ENCODE results near the gene TRIP12.
"Not testable (repeated sequence)": the region's sequence is repeated elsewhere in the genome, so short reads cannot be mapped to it uniquely, and the experiment has no call there.

TRIP12 gene

GRCh38 chr2:229873123-229873581 lies 48.7 kb downstream of the TRIP12 start:
- no peak for DNase-seq

- no peak for DNase-seq
Measured at GRCh38 chr2:229870903-229871656, 50.7 kb downstream of the TRIP12 start.

DNA sequence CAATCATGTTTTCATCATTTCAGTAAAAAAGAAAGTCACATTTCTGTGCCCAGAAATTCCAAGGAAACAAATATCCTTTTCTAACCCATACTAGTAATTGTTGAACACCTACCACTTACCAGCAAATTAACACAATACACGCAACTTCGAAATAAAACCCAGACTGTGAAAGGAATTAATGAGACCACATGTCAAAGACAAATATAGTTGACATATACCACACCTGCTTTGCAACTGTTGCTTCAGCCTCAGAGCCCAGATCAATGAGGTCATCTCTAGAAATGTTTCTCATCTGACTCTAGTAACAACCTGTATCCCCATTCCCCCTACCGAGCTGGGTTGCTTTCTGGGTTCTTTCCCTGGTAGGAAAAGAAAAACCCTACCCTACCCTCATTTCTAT lies 52.6 kb downstream of the TRIP12 start:
- DNase-seq = no peak

GRCh38 chr2:229868794-229869193 lies 53.0 kb downstream of the TRIP12 start:
- DNase-seq = no peak

DNA sequence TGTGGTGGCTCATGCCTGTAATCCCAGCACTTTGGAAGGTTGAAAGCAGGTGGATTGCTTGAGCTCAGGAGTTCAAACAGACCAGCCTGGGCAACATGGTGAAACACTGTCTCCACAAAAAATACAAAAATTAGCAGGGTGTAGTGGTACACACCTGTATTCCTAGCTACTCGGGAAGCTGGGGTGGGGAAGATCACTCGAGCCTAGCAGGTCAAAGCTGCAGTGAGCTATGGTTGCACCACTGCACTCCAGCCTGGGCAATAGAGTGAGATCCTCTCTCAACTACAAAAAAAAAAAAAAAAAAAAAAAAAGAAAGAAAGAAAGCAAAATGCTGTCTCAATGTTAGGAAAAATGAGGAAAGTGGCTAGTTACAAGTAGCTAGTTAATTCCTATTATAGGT lies 56.8 kb downstream of the TRIP12 start:
- DNase-seq = no peak

DNA sequence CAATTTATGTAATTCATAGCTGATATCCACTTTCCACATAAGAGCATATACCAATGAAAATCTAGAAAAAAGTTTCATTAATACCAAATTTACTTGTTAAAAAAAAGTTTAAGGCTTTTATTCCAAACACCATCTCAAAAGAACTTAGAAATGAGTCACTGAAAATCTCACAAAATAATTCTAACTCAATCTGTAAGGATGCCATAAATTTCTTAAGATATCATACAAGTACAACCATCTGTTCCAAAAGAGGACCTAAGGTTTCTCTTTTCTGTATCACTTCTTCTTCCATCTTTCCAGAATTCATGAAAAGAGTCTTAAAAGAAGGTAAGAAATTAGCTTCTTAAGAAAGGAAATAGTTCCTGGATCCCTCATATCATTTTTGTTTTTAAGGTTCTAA lies 60.4 kb downstream of the TRIP12 start:
- DNase-seq = no peak

GRCh38 chr2:229860334-229860733 lies 61.5 kb downstream of the TRIP12 start:
- DNase-seq = no peak

- no peak for DNase-seq
Measured at GRCh38 chr2:229858351-229858750, 63.5 kb downstream of the TRIP12 start.

DNA sequence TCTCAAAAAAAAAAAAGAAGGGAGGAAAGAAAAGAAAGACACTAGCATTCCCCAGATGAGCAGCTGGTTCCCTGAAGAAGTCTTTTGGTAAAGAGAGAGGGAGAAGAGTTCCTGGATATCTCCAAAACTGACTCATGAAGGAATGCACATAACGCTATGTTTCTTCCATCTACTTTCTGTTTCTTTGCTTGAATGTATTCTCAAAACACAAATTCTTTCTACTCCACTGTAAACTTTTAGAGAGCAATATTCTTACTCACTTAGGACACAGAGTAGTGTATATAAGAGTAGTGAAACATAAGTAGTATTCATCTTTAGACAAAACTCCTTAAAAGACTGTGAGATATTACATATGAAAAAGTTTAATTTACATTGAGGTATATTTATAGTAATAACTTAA lies 64.2 kb downstream of the TRIP12 start:
- DNase-seq = no peak

DNA sequence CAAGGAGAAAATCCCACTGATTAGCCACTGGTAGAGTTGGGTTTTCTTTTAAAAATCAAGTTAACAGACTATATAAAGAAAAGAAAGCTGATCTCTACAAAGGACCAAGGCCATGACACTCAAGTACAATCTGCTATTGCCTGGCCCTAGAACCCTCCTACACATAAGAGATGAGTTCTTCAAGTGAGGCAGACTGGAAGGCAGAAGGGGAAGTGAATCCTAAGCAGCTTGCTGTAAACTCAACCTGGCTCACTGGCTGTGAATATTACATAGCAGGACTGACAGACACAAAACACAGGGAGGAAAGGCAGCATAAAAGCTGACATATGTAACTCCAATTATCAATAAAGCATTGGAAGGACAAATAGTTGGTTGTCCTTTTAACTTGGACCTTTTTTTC lies 65.4 kb downstream of the TRIP12 start:
- peak; percentile 79 for DNase-seq

DNA sequence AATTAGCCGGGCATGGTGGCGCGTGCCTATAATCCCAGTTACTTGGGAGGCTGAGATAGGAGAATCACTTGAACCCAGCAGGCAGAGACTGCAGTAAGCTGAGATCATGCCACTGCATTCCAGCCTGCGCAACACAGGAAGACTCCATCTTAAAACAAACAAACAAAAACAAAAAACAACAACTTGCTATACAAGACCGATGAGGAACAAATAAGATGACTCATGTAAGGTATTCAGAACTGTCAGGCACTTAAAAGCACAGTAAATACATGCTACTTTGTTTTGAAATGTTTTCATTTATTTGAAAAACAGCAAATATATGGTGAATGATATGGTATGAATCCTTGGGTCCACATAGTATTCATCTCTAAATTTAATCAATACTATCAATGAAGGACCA lies 66.7 kb downstream of the TRIP12 start:
- no peak for DNase-seq

DNA sequence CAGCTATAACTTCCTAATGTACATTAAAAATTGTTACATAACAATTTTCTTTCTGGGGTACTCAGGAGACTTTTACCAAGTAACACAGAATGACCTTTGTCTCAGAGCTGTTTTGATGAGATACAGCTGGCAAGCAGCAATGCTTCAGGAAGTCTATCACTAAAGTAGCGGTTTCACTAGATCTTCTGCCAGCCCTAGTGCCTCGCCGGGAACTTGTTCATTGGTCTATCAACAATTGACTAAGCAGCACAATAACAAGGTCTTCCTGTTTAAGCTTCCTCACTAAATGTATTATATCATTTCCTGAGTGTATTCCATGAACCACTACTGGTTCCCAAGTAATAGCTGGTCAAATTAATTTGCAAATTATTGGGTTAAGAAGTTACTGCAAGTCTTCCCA lies 69.2 kb downstream of the TRIP12 start:
- DNase-seq = peak; percentile 37

GRCh38 chr2:229851870-229852269 lies 69.9 kb downstream of the TRIP12 start:
- DNase-seq = no peak

DNA sequence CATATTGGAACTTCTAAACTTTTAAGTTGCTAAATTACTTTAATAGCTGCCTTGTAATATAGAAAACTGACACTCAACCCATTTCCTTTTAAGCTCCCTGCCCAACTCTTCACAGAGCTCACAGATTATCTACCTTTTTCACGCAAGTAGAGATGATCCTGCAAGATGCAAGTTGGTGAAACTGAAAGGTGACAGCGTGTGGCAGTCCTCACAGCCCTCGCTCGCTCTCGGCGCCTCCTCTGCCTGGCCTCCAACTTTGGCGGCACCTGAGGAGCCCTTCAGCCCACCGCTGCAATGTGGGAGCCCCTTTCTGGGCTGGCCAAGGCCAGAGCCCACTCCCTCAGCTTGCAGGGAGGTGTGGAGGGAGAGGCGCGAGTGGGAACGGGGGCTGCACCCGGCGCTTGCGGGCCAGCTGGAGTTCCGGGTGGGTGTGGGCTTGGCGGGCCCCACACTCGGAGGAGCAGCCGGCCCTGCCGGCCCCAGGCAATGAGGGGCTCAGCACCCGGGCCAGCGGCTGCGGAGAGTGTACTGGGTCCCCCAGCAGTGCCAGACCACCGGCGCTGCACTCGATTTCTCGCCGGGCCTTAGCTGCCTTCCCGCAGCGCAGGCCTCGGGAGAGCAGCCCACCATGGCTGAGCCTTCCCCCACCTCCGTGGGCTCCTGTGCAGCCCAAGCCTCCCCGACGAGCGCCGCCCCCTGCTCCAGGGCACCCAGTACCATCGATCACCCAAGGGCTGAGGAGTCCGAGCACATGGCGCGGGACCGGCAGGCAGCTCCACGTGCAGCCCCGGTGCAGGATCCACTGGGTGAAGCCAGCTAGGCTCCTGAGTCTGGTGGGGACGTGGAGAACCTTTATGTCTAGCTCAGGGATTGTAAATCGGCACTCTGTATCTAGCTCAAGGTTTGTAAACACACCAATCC lies 71.2 kb downstream of the TRIP12 start:
- not testable (repeated sequence) for DNase-seq

DNA sequence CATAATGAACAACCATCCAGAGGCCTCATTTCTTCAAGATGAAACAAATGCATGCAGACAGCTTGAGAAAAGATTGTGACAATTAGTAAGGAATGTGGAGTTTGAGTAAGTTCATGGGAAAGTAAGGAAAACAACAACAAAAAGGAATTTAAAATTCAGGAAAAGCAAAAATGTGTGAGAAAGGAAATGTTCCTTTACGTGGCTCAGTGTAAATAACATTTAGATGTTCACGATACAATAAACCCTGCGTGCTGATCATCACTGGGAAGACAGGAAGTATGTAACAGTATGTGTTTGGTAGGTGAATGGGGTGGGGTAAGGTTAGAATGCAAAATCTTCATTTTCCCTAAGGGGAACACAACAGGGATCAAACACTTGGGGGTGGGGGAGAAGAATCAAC lies 72.7 kb downstream of the TRIP12 start:
- no peak for DNase-seq

- DNase-seq = no peak
Measured at GRCh38 chr2:229843613-229844012, 78.2 kb downstream of the TRIP12 start.

DNA sequence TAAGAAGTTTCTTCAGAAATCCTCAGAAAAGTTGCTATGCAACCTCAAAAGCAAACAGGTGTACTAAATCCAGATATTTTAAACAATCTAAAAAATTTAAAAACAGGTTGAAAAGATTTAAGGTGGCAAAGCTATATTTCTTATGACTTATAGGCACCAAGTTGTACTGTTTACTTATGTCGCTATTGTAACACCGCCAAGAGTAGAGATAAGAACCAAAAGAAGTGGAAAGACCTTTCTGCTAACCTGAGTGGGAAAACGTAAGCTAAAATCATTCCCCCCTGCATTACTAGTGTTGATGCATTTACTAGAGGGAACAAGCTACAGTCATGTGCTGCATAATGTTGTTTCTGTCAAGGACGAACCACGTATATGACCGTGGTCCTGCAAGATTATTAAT lies 83.1 kb downstream of the TRIP12 start:
- no peak for DNase-seq

DNA sequence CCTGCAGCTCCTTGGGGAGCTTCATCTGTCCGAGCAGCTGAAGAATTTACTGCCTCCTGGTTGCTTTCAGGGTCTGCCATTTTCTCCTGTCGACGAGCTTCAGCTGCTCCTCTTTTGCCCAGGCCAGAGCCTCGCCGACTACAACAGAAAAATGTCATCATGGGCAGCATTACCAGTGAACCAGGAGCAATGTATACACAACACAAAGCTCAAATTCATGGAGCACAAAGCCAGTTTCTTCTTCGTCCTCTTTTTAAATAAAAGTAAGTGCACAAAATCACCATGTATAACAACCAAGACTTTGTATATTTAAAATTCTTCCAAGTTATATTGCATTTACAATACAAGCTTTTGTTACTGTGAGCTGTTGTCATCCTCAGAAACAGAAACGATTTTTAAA lies 85.0 kb downstream of the TRIP12 start:
- no peak for DNase-seq

DNA sequence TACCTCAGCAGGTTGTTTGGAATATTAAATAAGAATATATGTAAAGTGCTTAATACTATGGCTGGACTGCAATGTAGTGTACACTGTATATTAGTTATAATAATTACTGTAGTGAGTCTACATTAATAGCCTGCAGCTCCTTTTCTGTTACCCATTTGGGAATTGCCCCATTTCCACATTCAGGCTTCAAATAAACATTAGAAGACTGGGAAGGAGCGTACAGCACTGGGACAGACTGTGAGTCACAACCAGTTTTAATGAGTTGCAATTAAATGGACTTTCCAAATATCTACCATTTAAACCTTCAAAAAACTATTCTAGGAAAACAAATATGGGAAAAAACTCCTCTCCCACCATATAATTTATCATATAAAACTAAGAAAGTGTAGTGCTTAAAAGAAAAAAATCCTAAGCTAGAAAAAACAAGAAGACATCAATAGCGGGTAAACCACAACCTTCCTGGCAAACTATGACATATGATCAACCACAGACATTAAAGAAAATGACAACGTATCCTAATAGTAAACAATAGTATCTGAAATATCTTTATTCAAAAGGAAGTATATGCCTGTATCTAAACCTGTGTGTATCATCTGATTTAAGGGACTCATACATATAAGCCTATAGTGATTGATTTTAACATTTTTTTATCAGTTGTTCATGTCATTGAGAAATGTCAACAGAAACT lies 86.1 kb downstream of the TRIP12 start:
- no peak for DNase-seq

- DNase-seq = not testable (repeated sequence)
Measured at GRCh38 chr2:229834368-229834767, 87.4 kb downstream of the TRIP12 start.

DNA sequence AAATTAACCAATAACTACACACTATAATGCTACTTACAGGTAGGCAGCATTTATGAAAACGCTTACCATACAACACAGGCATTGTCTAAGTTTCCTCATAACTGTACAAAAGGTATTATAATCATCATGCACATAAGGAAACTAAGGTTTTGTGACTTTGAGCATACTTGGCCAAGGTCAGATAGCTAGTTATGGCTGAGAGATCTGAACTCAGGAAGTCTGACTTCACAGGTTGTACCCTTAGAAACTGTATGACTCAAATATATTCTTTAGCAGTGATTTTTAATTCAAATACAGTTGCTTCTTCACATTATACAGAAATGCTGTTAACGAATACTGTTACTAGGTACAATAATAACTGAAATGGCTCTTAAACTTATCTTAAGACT lies 89.3 kb downstream of the TRIP12 start:
- no peak for DNase-seq

- DNase-seq = no peak
Measured at GRCh38 chr2:229831805-229832509, 89.9 kb downstream of the TRIP12 start.

GRCh38 chr2:229825476-229825875 lies 96.3 kb downstream of the TRIP12 start:
- DNase-seq = no peak
